Measurements from ENCODE around the gene C10orf71. TPM values are rescaled to one million over a fixed set of nuclear protein-coding genes. Genes with fewer than 3 reads are reported as not detected.

C10orf71 gene
- total RNA-seq, 1 donor from 2014 or later: 0.26 TPM

DNA sequence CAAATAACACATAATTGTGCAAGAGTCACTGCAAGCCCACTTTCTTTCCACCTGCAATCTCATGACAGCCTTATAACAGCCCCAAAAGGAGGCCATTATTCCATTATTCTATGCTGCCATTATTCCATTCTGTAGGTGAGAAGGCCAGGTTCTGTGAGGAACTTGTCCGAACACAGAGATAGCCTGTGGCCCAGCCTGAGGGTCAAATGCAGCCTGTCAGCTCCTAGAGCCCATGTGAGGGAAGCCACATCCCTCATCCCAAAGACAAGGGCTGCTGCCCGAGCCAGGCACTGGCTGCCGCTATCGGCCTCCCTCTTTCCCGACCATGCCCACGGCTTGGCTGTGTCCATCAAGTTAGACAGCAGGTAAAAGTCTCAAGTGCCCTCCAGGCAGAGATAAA, 24.1 kb upstream of the C10orf71 start:
- DNase-seq (ENCODE audit: low spot score): no peak

GRCh38 chr10:49275896-49276295, 23.1 kb upstream of the C10orf71 start:
- DNase-seq (ENCODE audit: low spot score): no peak

DNA sequence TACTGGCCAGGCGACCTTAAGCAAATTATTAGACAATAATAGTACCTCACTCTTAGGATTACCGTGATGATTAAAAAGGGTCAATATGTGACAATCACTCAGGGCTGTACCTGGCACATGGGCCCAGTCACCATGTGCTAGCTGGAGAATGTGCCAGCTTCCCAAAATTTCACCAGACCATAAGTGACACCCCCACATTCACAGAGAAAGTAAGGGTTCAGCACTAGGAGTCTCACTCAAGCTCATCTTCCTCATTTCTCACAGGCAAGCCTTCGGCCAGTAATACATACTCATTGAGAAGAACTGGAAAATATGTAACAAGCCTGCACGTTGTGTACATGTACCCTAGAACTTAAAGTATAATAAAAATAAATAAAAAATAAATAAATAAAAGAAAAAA, 22.4 kb upstream of the C10orf71 start:
- no peak for DNase-seq (ENCODE audit: low spot score)

DNA sequence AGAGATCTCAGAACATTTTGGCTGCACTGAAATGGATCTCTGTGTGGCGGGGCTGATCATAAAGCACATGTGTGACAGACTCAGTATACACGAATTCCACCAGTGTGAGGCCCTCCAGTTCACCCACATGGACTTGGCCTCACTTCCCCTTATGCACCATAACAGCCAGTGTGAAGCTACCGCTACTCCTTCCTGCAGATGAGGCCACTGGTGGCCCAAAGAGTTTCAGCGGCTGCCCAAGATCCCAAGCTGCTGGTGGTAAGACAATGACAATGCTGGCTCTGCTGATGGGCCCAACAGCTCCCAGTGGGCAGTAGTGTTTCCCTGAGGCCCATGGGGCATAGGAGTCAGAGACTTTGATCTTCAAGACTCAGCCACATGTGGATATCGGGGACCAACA, 21.0 kb upstream of the C10orf71 start:
- no peak for DNase-seq (ENCODE audit: low spot score)

- DNase-seq (ENCODE audit: low spot score): no peak
Measured at GRCh38 chr10:49278497-49278981, 20.4 kb upstream of the C10orf71 start.

DNA sequence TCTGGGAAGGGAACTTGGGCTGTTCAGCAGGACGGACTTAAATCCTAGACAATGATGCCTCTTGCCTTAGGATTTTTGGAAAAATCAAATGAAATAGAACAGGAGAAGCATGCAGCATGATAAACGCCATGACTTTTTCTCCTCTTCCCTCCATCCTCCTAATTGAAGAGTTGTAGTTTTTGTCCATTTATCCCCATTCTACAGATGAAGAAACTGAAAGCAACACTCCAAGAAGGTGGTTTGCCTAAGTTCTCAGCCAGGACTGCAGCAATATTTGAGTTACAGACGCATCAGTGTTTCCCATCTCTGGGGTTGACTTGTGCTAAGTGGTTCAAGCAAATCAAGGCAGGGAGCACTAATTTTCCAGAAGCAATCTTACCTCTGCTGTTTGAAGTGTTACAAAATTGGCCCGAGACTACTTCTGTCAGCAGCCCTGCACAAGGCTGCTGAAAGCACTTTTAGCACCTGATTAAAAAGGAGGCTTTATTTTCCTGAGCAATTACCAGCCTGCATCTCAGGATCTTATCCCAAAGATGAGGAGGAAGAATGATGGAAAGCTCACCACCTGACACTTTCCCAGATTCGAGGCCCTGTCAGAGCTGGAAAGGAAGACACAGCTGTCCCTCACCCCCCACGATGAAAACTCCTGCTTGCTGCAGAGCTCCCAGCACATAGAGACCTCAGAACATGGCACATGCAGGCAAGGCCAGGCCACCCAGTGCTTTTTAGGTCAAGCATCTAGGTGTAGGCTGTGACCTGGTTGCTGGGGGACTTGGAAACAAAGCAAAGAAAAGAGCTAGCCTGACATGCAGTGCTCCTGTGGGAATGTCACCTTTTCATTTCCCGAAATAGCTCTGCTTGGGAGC, 19.7 kb upstream of the C10orf71 start:
- DNase-seq (ENCODE audit: low spot score): no peak

GRCh38 chr10:49280001-49280408, 19.0 kb upstream of the C10orf71 start:
- DNase-seq (ENCODE audit: low spot score): no peak

GRCh38 chr10:49281461-49281860, 17.5 kb upstream of the C10orf71 start:
- no peak for DNase-seq (ENCODE audit: low spot score)

GRCh38 chr10:49282306-49282705, 16.7 kb upstream of the C10orf71 start:
- DNase-seq (ENCODE audit: low spot score): no peak

- DNase-seq (ENCODE audit: low spot score): no peak
Measured at GRCh38 chr10:49282879-49283341, 16.1 kb upstream of the C10orf71 start.

DNA sequence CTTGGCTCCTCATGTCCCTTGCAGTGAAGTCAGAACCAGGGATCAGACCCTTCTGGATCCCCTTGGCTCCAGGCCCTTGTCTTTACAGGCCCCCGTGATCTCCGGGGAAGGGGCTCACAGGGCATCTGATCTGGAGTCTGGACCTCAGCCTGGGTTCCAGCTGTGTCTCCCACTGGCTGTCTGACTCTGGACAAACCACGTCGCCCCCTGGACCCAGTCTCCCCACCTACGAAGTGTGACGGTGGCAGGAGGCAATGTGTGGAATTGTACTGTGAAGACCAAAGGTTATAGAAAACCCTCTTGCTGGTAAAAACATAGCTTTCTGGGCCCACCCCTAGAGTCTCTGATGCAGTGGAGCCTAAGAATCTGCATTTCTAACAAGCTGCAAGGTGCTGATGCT, 15.5 kb upstream of the C10orf71 start:
- DNase-seq (ENCODE audit: low spot score): no peak

- DNase-seq (ENCODE audit: low spot score): no peak
Measured at GRCh38 chr10:49284356-49284755, 14.6 kb upstream of the C10orf71 start.

- DNase-seq (ENCODE audit: low spot score): no peak
Measured at GRCh38 chr10:49285232-49285631, 13.7 kb upstream of the C10orf71 start.

DNA sequence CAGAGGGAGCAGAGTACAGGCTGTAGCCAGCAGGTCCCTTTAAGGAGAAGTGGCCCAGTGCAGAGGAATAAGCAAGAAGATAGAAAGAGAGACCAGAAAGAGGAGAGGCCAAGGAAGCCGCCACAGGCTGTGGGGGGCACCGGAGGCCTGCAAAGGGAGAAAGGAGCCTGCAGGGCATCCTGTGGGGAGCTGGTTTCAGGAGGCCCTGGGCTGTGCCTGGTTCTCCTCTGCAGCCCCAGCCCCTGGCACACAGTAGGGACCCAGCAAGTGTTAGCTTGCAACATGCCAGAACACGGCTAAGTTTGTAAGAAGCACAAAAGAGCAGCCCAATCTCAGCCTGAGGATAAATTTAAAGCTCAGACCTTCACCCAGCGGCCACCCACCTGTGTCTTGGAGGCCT, 12.3 kb upstream of the C10orf71 start:
- DNase-seq (ENCODE audit: low spot score): no peak

DNA sequence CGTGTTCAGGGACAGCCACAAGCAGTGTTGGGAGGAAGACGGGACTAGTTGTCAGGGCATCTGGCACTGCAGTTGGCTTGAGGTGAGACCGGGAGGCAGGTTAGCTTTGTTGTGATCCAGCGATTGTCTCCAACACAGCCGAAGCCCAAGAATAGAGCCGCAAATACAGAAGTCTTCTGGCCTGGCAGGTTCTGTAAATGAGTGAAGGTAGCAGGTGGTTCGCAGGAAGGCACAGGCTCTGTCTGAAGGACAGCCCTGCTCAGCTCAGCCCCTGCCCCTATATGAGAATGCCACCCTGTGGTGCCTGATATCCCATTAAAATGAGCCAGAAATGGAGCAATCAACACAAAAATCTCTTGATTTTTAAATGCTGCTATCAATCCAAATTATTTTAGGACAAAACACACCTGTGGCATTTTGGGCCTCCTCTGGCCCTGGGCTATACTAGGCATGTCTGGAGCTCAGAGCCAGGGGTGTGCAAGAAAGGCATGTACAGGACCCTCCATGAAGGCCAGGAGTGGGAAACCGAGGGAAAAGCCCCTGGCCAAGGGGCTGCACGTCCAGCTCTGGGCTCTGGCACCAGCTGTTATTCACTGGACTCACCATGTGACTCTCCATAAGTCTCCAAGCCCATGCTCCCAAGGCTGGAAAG, 11.2 kb upstream of the C10orf71 start:
- DNase-seq (ENCODE audit: low spot score): no peak

DNA sequence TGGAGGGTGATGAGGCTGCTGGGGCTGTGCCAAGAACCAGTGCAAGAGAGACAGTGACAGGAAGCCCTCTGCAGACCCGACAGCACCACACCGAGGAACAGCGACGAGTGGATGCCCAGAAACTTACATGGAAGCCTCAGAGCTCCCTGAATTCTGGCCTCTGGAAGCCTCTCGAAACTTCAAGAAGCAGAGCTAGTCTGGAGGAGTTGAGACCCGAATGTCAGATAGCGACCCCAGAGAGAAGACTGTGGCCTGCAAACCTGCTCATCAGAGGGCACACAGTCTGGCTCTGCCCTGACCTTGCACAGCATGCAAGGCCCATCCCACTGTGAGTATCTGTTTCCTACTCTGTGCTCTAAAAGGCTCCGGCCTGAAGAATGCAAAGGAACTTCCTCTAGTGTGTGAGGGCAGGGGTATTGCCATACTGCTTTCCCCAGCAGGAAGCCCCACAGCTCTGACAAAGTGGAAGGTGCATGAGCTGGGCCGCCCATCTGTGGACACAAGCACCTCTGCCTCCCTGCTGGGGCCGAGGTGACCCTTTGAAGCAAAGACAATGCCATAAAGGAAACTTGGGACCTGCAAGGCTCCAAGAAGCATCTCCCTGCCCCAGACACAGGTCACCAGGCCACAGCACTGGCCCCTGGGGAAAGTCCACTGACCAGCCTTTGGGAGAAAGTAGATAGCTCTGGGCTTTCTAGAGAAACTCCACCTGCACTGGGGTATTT, 10.5 kb upstream of the C10orf71 start:
- DNase-seq (ENCODE audit: low spot score): no peak

DNA sequence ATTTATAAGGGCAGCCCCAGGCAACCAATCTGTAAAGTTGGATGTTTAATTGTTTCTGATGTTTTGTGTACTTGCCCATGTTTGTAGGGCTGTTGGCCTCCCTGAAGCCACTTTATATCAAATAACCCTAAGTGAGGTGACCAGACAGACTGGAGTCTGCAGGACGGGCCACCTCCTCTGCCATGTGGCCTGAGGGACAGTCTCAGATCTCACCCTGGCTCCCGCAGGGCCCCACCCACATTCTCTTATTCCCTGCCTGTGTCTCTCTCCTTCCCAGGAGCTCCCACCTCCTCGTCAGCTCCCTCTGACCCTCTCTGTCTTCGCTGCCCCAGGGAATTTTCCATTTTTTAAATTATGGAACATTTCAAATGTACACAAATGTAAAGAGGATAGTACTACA, 9.5 kb upstream of the C10orf71 start:
- no peak for DNase-seq (ENCODE audit: low spot score)

DNA sequence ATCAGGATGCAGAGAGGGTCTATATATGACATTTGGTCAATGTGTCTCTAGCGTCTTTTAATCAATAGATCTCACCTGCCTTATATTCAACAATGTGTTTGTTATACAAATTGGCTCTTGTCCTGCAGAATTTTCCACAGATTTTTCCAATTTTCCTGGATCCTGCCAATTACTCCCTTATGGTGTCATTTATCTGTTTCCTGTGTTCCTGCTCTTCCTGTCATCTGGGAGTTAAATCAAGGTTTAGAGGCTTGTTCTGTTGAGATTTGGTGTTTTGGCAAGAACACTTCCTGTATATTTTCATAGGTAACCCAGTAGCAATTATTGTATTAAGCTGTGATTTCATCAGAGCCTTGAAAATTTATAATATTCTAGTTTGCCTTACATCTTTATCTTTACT, 8.8 kb upstream of the C10orf71 start:
- DNase-seq (ENCODE audit: low spot score): no peak

DNA sequence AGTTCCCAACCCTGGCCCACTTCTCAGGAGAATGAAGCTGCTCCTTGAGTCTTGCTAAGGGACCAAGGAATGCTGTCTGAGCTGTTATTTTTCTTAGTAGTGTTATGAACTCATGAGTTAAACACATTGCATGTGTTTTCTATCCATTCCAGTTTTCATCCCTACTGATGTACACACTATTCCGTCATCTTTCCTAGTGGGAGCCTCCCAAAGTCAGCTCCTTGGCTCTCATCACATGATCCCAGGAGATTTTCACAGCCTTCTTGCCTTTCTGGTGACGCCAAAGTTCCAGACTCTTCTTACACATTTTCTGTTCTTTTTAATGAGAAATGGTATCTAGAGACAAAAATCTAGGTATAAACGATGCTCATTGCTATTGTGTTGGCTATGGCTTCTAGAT, 8.4 kb upstream of the C10orf71 start:
- no peak for DNase-seq (ENCODE audit: low spot score)

- no peak for DNase-seq (ENCODE audit: low spot score)
Measured at GRCh38 chr10:49292565-49293207, 6.3 kb upstream of the C10orf71 start.

GRCh38 chr10:49293208-49293603, 5.8 kb upstream of the C10orf71 start:
- no peak for DNase-seq (ENCODE audit: low spot score)

GRCh38 chr10:49294731-49295130, 4.2 kb upstream of the C10orf71 start:
- no peak for DNase-seq (ENCODE audit: low spot score)

All from ureter (tissue), 1 donor.